Measurements from ENCODE around the gene SPIN1. TPM values are rescaled to one million over a fixed set of nuclear protein-coding genes. Genes with fewer than 3 reads are reported as not detected.

SPIN1 gene
- total RNA-seq, 3 donors from 2014 or later, result 51.5 to 98.7 (median 67.7) TPM

DNA sequence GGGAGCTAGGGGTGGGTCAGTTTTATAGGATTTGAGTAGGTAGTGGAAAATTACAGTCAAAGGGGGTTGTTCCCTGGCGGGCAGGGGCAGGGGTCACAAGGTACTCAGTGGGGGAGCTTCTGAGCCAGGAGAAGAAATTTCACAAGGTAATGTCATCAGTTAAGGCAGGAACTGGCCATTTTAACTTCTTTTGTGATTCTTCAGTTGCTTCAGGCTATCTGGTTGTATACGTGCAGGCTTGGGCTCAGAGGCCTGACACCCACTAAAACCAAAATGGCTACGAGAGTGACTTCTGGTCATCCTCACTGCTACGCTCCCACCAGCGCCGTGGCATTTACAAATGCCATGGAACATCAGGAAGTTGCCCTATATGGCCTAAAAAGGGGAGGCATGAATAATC lies 126.0 kb downstream of the SPIN1 start:
- H3K36me3 ChIP-seq (ENCODE audit: low read depth), result no peaks in the 10 kb centered on the region
- H3K9me3 ChIP-seq, result no peaks in the 10 kb centered on the region
- no peak overlapping the region for H3K4me3 ChIP-seq
- no peak for DNase-seq
- H3K4me1 ChIP-seq (ENCODE audit: low read depth), result no peaks in the 10 kb centered on the region
- no peak for ATAC-seq
- intact Hi-C loops (cut with DNase I, micrococcal nuclease), result no loop called here
- TF ChIP-seq, protein P1, sequence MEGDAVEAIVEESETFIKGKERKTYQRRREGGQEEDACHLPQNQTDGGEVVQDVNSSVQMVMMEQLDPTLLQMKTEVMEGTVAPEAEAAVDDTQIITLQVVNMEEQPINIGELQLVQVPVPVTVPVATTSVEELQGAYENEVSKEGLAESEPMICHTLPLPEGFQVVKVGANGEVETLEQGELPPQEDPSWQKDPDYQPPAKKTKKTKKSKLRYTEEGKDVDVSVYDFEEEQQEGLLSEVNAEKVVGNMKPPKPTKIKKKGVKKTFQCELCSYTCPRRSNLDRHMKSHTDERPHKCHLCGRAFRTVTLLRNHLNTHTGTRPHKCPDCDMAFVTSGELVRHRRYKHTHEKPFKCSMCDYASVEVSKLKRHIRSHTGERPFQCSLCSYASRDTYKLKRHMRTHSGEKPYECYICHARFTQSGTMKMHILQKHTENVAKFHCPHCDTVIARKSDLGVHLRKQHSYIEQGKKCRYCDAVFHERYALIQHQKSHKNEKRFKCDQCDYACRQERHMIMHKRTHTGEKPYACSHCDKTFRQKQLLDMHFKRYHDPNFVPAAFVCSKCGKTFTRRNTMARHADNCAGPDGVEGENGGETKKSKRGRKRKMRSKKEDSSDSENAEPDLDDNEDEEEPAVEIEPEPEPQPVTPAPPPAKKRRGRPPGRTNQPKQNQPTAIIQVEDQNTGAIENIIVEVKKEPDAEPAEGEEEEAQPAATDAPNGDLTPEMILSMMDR (IDR thresholded peaks at IDR 0.05), result no peak

DNA sequence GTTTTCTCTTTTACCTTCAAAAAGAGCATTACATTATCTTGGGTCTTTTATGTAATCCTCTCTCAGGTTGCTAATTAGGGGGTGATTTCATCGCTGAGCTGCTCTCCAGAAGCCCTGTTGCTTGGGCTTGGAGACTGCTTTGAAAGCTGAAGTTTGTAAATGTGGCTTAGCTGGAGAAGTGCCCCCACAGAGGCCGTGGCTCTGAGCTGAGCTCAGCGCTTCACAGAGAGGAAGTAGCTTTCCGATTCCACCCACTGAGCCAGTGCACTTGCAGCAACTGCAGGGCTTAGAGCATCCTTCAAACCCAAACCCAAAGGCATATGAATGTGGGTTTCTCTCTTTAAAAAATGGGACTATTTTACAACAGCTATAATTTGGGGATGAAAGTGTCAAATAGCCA lies 133.1 kb downstream of the SPIN1 start:
- ATAC-seq, result no peak
- no peak for DNase-seq

DNA sequence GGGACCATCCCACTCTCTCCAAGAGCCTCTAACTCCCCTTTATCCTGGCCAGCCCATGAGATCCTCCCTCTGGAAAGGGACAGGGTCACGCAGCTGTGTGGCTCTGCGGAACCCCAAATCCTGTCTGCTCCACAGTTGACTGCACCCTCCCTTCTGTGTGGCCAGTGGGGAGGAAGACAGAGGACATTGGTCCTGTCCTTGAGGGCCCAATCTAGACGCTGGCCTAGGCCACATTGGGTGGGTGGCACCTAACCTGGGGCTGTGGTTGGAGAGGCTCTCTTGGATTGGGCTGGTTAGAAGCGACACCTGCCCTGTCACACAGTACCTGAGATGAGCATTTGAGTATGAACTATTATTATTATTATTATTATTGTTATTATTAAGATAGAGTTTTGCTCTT lies 134.1 kb downstream of the SPIN1 start:
- no peak for ATAC-seq
- H3K36me3 ChIP-seq (ENCODE audit: low read depth), result no peaks in the 10 kb centered on the region
- DNase-seq, result no peak
- H3K4me3 ChIP-seq, result no peak overlapping the region
- TF ChIP-seq, protein P1 (IDR thresholded peaks at IDR 0.05), result no peak
- no peaks in the 10 kb centered on the region for H3K9me3 ChIP-seq
- no peaks in the 10 kb centered on the region for H3K4me1 ChIP-seq (ENCODE audit: low read depth)
- intact Hi-C loops (cut with DNase I, micrococcal nuclease), result no loop called here

More for the DNA sequence above, 133.1 kb downstream of the SPIN1 start:
- no peak overlapping the region for H3K4me3 ChIP-seq
- TF ChIP-seq, protein P1 (IDR thresholded peaks at IDR 0.05), result no peak
- no peaks in the 10 kb centered on the region for H3K36me3 ChIP-seq (ENCODE audit: low read depth)
- intact Hi-C loops (cut with DNase I, micrococcal nuclease), result no loop called here
- no peaks in the 10 kb centered on the region for H3K9me3 ChIP-seq
- no peaks in the 10 kb centered on the region for H3K4me1 ChIP-seq (ENCODE audit: low read depth)

DNA sequence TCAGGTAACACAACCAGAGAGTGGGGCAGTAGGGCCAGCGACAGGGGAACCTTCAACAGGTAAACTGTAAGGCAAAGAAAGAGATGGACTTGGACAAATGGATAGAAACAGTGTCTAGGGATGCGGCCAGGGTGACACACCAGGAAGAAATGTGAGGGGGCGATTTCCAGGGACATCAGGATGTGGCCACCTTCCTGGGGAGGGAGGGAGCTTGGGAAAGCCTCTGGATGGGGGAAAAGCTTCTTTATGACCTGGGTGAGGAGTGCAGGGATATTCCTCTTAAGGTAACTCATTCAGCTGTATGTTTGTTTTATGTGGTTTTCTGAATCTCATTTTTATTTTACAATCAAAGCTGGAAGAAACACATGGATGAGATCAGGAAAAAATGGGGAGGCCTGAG lies 134.8 kb downstream of the SPIN1 start:
- intact Hi-C loops (cut with DNase I, micrococcal nuclease), result no loop called here
- ATAC-seq (no peak), DNase-seq (no peak)
- Histone ChIP-seq H3K4me3 (no peak overlapping the region), H3K9me3 (no peaks in the 10 kb centered on the region), H3K36me3 (ENCODE audit: low read depth) (no peaks in the 10 kb centered on the region), H3K4me1 (ENCODE audit: low read depth) (no peaks in the 10 kb centered on the region)
- TF ChIP-seq, protein P1 (IDR thresholded peaks at IDR 0.05), result no peak

DNA sequence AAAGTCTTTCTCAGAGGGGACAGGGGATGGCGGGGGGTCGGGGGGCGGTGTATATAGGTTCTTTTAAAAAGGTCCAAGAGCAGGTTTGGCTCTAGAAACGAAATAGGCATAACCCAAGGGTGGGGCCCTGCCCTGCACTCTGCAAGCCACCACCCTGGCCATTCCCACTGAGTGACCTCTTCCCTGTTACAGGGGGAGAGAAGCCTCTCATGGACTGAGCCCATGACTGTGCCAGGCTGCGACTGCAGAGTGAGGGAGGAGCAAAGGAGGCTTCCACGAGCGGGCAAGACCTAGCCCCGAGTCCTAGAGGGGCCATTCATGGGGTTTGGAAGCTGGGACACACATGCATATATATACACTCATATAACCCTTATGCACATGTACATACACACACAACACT lies 136.7 kb downstream of the SPIN1 start:
- Histone ChIP-seq H3K36me3 (ENCODE audit: low read depth) (no peaks in the 10 kb centered on the region), H3K4me3 (no peak overlapping the region), H3K4me1 (ENCODE audit: low read depth) (no peaks in the 10 kb centered on the region), H3K9me3 (no peaks in the 10 kb centered on the region)
- TF ChIP-seq, protein P1 (IDR thresholded peaks at IDR 0.05), result no peak
- intact Hi-C loops (cut with DNase I, micrococcal nuclease), result no loop called here
- DNase-seq (no peak), ATAC-seq (no peak)

DNA sequence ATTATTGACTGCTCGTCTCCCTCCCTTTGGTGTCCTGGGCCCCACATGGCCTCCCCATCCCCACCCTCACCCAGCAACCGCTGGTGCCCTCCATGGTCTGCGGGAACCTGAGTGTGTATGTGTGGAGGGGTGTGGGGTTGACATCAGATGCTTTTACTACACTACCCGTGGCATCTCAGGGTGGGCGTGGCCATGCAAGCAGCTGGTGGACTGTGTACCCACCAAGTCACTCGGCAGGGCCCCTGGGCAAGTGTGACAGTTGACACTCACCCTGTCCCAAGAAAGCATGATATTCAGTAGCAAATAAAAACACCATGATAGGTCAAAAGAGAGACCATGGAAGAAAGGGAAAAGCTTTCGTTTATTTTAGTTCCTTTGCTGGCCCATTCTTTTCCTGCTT lies 139.4 kb downstream of the SPIN1 start:
- ATAC-seq, result no peak
- Histone ChIP-seq H3K4me1 (ENCODE audit: low read depth) (no peaks in the 10 kb centered on the region), H3K36me3 (ENCODE audit: low read depth) (no peaks in the 10 kb centered on the region), H3K9me3 (no peaks in the 10 kb centered on the region), H3K4me3 (no peak overlapping the region)
- TF ChIP-seq, protein P1 (IDR thresholded peaks at IDR 0.05), result no peak
- no peak for DNase-seq
- intact Hi-C loops (cut with DNase I, micrococcal nuclease), result no loop called here

Data from mucosa of descending colon (tissue), 3 donors.